Testis (tissue), 2 donors: ENCODE data around the gene CDH13.

Experiments used
- CTCF ChIP-seq, 3 experiments: fragments of 450-650 bp in 2 of 3; fragments of 200-600 bp in 1 of 3; sonication (generic) in 1 of 3; IDR thresholded peaks; one replicate each; pipeline ENCODE4 v1.5.1; 2016 to 2019; ENCODE audit warnings: antibody characterized with exemption in 3 of 3, mild to moderate bottlenecking in 2 of 3, moderate library complexity in 1 of 3
- POLR2A ChIP-seq: fragments of 450-650 bp; IDR thresholded peaks from one replicate; pipeline ENCODE4 v1.6.1; 2017; ENCODE audit warnings: antibody characterized with exemption, mild to moderate bottlenecking, moderate library complexity

- TF ChIP-seq CTCF (IDR thresholded peaks at IDR 0.05) (no peak), POLR2A (no peak)
These were observed 685.4 kb downstream of the CDH13 start for GRCh38 chr16:83312015-83312717.
